Activated T-helper 9 cell treated with anti-CD3 and anti-CD28 coated beads, Interleukin-2, amount 50 U/mL, for 16 hours (primary cell): ENCODE results near the gene COG3.

Experiments used
- DNase-seq: peaks from one replicate; pipeline ENCODE4 v3.0.0-alpha.2; 2020; ENCODE audit warnings: low read depth

Gene COG3

DNA sequence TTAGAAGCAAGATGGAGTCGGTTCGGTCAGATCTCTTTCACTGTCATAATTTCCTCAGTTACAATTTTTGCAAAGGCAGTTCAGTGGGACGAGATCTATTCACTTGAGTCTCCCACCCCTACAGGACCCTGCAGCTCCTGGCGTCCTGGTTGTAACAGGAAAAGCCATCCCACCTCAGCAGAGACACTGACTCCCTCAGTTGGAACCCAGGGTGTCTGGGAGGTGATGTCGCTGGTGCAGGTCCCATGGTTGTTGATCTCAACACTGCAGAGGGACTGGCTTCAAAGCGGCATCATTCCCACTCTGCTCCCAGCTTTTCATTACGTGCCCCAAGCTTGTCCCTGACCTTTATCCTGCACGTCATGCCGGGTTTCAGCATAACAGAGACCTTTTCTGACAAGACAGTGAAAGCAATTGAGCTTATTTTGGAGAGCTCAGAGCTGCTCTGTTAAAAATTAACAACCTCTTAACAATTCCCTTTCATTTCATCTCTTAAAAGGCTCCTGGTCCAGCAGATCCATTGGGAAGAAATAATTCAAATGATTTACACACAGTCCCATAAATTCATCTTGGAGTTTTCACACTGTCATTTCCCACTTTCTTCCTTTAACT, 17.6 kb upstream of the COG3 start:
- no peak for DNase-seq

DNA sequence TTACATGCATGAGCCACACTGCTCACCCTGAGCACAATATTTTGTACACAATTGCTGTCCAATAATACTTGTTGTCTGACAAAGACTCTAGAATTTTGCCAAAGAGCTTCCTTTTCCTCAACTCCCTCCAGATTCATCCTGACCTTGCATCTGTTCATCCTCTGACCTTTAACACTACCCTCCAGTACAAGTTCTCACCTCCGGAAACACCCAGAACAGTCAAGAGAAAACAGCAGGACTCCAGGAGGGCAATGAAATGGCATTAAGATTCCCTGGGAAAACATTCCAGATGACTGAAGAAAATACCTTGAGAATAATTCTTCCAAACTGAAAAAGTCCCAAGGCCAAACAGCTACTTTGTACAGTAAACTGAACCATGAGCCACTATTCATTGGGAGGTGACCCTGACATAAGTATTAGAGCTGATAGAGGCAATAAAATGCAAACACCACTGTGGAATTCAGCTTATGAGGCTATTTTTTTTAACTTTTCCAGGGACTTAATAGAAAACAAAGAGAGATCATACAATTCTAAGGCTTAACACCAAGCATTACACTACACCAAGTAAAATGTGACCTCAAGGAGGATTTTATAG, 15.7 kb upstream of the COG3 start:
- DNase-seq, result no peak

DNA sequence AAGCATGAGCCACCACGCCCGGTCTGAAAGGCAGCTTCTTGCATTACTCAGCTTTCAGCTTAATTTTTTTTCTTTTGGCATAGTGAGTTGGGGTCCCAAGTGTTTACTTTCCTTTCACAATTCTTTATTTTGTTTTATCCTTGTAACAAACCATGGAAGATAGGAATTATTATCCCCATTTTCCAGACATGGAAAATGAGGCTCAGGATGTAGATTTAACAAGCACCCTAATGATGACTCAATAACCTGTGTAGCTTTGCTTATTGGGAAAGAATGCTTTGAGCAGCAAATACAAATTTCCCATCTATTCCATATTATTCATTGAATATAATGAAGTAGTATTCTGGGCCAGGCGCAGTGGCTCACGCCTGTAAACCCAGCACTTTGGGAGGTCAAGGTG, 13.5 kb upstream of the COG3 start:
- DNase-seq, result no peak

DNA sequence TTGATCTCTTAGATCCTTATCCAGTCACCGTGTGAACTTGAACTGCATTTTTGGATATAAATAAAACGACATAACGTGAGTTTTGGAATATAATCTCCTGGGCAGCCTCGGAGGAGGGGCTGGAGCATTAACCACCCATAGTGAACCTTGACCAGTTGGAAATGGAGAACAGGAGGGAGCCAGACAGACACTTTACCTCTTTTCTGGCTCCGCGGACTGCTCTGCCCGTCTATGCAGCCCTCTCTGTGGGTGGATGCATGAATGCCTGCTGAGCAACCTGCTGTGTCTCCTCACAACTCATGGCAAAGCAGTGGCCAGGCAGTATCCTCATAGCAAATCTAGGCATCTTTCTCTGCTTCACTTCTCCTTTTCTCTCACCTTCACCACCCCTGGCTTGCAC, 10.5 kb upstream of the COG3 start:
- no peak for DNase-seq

DNA sequence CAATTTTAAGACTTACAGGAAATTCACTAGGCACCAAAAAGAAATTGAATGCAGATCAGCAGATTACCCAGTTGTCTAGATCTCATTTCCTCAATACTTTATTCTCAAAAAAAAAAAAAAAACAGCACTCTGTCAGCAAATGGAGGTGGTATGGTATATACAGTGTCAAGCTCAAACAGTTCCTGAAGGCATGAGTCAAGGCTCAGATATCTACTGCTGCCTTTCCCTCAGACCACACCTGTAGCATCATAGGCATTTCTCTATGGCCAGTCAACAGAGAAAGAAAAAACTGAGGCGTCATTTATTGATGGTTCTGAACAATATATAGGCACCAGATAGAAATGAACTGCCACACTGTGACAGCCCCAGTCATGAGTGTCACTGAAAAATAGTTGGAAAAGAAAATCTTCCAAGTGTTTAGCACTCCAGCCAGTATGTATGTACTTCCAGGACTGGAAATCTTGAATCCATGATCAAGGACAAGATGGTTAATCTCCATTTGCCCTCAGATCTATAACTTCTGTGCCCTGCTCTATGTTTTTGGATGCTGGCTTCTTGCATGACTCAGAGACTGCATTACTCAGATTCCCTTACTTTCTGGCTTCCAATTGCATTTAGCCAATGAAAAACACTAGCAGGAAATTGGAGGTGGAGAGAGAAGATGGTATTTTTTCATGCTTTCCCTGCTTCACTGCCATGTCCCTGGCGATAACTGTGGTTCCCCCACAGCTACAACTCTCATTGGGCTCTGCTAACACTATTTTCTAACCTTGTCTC, 8.4 kb upstream of the COG3 start:
- no peak for DNase-seq

DNA sequence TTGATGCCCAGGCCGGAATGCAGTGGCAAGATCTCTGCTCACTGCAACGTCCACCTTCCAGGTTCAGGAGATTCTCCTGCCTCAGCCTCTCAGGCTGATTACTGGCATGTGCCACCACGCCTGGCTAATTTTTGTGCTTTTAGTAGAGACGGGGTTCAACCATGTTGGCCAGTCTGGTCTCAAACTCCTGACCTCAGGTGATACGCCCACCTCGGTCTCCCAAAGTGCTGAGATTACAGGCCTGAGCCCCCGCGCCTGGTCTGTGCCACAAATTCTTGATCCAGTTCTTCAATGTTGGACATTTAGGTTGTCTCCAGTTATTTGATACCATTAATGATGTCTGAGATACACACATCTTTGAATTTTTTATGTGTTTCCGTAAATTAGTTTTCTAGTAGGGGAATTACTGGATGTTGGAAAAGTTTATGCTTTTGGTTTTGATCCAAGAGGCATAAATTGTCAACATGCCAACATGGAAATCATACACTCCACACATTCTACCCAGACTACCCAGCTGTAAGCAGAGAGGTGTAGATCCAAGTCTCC, 525 bp upstream of the COG3 start:
- no peak for DNase-seq

DNA sequence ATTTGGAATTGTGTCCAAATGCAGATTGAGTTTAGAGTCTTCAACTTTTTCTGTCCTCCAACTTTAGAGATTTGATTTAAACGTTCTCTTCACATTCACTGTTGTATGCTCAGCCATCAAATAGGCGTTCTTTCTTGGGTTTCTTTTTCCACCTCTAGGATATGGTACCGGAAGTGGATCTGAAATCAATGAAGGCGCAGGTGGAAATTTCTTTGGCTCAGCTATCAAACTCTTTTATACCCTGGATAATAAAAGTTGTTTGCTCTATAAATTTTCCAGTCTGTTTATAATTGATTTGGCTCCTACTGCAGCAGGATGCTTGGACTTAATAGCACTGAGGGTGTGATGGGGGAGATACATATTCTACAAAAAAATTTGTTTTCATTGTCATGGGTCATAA, 1.6 kb downstream of the COG3 start:
- no peak for DNase-seq

DNA sequence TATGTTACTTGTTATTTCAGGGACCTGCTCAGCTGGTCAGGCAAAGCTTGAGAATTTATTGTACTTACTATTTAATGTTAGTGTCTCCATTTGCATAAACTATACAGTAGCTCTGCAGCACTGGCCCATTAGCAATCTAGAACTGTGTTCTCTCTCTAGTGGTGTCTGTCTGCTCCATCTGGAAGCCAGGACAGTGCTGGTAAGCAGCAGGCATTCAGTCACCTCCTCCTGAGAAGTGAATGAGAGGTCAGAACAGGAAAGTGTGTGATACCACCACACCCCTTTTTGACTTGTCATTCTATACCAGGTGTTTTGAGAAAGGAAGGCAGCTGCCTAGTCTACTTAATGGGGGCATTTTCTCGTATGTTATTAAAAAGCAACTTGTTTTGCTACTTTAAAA, 3.9 kb downstream of the COG3 start:
- DNase-seq, result no peak

DNA sequence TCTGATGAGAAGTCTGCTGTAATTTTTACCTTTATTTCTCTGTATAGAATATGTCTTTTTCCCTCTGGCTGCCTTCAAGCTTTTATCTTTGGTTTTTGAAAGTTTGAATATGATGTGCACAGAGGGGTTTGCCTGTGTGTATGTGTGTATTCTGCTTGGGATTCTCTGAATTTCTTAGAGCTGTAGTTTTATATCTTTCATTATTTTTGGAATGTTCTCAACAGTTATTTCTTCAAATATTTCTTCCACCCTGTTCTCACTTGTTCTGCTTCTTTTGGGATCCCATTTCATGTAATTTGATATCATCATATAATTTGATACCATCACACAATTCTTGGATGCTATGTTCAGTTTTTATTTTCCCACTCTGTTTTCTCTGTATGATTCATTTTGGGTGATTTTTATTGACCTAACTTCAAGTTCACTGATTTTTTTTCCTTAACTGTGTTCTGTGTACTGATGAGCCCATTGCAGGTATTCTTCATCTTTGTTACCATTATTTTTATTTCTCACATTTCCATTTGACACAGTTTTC, 7.5 kb downstream of the COG3 start:
- no peak for DNase-seq

DNA sequence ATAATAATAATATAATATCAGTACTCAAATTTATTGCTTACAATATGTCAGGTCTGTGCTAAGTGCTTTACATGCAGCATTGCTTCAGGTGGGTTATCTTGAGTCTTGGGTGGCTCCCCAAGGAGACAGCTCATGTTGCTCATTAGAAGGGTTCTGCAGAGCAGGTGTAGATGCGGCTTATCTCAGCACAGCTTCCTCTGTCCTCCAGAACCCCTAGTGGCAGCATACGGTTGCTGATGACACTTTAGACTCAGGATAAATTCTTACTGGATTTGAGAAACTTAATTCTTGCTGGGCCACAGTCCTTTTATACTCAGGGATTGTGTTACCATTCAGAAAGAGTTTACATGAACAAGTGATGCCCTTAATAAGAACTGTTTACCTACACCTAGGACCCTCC, 8.9 kb downstream of the COG3 start:
- no peak for DNase-seq

DNA sequence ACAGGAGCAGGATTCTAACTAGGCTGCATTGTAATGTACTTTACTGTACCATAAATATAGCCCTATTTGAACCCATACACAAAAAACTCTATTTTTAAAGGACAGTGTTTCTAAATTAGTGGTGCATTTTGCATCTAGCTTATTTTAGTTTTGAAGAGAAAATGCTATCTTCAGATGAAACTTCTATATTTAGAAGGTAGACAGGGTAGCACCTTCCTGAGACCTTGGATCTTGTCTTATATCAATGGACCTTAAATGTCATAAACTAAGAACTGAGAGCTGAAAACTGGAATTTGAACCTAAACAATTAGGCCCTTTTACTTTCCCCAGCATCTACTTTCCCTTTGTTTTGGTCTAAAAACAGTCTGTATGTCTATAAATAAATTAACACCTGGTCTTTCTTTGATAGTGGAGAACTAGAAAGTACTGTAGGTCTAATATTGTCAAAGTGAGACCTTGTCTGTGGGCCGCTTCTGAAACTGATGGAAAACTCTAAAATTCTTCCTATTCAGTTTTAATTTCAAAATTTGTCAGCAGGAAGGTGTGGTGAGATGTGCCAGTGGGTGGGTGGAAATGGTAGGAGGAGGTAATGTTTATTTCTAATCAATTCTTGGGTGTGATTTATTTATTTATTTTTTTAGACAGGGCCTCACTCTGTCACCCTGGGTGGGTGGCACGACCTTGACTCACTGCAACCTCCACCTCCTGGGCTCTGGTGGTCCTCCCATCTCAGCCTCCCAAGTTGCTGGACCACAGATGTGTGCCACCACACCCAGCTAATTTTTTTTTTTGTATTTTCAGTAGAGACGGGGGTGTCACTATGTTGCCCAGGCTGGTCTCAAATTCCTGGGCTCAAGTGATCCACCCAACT, 10.1 kb downstream of the COG3 start:
- DNase-seq, result no peak

DNA sequence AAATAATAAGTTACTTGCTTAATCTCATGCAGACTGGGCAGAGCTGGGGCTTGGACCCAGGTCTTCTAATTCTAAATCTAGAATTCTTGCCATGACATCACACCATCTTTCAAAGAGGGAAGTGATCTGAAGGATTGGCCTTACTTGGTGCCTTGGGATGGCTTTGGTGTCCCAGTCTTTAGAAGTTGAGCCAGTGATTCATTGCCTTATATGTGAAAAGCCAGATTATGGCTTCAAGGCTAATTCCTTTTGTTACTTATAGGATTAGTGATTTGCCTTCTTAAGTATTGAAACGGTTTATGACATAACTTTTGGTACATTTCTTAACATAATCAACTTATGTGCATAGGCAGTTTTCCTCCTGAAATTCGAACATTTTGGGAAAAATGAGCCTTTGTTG, 14.9 kb downstream of the COG3 start:
- no peak for DNase-seq

DNA sequence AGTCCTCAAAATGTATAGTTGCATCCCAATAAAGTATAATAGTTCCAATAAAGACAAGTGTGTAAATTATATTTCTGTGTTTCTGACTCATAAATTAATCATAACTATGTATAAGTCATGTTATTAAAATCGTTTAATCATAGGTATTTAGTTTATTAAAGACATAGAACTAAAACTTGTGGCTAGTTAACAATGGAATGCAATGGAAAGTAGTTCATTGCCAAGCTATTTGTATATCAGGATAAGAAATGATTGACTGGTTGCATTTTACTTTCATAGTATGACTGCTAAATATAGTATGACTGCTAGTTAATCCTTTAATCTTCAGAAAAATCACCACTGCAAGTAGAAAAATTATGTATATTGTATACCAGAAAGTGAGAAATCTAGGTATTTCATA, 16.9 kb downstream of the COG3 start:
- no peak for DNase-seq

DNA sequence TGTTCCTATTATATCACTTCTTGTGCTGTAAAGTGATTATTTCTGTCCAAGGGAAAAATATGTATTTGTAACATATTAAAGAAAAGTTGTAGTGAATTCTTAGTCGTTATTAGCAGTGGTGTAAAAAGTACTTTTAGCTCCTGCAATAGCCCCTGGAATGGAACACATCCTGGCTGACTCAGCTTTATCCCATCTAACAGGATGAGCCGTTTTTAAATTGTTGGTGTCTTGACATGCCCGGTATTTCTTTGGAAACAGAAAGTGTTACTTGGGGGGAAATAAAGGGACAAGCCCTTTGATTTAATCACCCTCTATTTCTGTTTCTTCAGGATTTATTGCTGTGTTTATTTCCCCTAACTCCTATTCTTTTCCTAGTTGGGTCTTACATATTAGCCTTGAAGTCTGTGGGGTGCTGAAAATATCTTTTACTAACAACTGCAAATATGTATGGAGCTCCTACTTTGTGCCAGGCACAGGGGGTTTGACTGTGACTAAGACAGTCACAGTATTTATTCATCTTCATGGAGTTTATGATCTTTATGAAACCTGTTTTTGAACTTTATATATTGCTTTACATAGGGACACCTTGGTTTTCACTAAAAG, 17.9 kb downstream of the COG3 start:
- DNase-seq, result no peak

DNA sequence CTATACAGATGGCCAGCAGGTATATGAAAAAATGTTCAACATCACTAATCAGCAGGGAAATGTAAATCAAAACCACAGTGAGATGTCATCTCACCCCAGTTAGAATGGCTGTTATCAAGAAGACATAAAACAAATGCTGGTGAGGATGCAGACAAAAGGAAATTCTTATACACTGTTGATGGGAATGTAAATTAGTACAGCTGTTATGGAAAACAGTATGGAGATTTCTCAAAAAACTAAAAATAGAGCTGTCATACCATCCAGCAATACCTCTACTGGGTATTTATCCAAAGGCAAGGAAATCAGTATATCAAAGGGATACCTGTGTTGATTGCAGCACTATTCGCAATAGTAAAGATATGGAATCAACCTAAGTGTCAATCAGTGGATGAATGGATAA, 22.9 kb downstream of the COG3 start:
- no peak for DNase-seq

DNA sequence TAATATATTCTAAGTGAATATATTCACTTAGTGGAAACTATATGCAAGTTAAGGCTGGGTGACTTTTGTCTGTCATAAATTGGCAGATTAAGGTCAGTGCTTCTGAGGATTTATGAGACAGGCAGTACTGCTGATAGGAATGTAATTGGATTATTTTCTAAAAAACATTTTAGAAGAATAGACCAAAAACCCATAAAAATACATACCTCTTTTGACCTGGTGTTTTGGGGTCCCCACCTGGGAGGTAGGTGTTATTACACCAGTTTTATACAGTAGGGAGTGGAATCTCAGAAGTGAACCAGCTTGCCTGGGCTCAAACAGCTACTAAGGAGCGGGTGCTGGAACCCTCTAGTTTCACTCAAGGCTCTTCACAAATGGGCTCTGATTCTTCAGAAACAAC, 25.3 kb downstream of the COG3 start:
- DNase-seq, result no peak

DNA sequence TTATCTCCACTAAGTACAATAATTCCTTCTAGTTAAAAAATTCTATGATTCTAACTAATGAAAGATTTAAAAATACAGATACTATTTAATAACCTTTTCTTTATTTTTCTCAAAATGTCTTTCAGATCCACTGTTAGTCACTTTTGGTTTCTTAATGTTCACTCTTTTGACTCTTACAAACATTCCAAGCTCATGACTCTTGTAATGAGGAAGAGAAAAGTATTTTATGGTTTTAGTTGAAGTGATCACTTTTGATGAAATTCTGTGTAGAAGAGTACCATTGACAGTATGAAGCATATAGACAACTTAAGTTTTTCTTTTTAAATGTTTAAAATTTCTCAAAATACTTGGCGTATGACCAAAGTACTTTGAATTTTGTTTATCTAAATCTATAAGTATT, 27.8 kb downstream of the COG3 start:
- no peak for DNase-seq

DNA sequence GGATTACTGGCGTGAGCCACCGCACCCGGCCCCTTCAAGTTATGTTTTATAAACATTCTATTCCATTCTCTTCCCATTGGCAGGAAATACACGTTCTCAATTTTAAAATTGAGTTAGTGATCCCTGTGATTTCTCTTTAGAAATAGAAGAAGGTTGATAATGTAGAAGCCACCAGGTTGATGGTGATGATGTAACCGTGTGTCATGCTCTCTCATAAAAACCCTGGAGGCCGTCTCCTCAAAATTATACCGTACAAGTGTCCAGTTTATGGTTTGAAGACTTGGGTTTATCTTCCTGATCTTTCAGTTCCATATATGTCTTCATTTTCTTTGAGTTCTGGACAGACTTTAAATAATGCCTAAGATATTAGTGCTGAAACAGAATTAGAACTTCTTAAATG, 32.2 kb downstream of the COG3 start:
- no peak for DNase-seq

DNA sequence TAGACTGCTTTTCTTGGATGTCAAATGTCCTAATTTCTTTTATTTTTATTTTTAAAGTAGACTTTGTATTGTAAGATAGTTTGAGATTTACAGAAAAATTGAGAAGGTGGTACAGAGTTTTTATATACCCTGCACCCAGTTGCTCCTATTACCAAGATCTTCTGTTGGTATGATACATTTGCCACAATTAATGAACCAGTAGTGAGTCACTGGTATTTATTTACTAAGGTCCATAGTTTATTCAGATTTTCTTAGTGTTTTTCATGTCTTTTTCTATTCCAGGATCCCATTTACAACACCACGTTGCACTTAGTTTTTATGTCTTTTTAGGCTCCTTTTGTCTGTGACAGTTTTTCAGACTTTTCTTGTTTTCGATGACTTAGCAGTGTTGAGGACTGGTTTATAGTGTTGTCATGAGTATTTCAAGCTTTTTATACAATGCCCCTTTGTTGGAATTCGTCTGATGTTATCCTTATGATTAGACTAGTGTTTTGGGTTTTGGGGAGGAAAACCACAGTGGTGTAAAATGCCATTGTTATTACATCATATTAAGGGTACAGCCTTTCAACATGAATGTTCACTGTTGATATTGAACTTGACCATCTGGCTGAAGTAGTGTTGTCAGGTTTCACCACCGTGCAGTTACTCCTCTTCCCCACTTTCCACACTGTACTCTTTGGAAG, 35.9 kb downstream of the COG3 start:
- no peak for DNase-seq

DNA sequence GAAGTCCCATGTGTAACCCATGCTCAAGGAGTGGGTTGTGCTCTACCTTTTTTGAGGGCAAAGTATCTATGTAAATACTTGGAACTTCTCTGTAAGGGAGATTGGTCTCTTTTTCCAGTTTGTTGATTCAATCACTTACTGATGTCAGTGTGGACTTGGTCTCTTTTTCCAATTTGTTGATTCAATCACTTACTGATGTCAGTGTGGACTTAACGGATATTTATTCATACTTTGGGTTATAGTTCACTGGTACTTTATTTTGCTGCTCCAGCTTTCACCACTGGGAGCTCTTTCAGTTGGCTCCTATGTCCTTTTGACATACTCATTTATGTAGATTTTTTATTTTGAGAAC, 36.4 kb downstream of the COG3 start:
- no peak for DNase-seq

DNA sequence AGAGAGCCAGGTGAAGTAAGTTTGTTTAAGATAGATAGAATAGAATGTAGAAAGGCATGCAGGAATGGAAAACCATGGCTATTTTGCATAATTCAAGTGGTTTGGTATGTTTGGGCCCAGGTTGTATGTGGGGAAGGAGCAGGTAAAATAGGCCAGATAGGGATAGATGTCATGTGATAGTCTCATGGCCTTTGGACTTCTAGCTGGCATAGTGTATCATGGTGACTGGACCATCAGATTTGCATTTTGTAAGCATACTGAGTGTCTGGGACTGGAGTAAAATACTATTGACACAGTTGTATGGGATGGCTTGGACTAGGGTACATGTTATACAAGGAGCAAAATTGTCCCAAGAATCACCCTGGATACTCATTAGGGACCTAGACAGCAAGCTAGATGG, 38.9 kb downstream of the COG3 start:
- no peak for DNase-seq
